HepG2 (cell line): Measurements from ENCODE around the gene TUBGCP6. TPM values are rescaled to one million over a fixed set of nuclear protein-coding genes. Genes with fewer than 3 reads are reported as not detected.
A peak's percentile ranks its signal among the peaks of the same experiment; 100 is the strongest.

Source experiments
- CAMTA2 ChIP-seq: sonication (generic); formaldehyde crosslinking; IDR thresholded peaks from 2 replicates; pipeline ENCODE4 v1.4.0; 2020; ENCODE audit warnings: mild to moderate bottlenecking, missing genetic modification reagents, borderline replicate concordance
- FOXO1 ChIP-seq: sonication (generic); formaldehyde crosslinking; IDR thresholded peaks from 2 replicates; pipeline ENCODE4 v1.4.0; 2020; ENCODE audit warnings: missing genetic modification reagents
- KDM2A ChIP-seq: sonication (generic); formaldehyde crosslinking; IDR thresholded peaks from 2 replicates; pipeline ENCODE4 v1.4.0; 2020; ENCODE audit warnings: low read depth, missing genetic modification reagents, borderline replicate concordance
- RELA ChIP-seq: sonication (generic); formaldehyde crosslinking; IDR thresholded peaks from 2 replicates; pipeline ENCODE4 v1.4.0; 2020; ENCODE audit warnings: missing genetic modification reagents
- SCMH1 ChIP-seq: sonication (generic); formaldehyde crosslinking; IDR thresholded peaks from 2 replicates; pipeline ENCODE4 v1.9.0; 2021; ENCODE audit warnings: missing genetic modification reagents, mild to moderate bottlenecking, borderline replicate concordance
- ZBTB21 ChIP-seq: sonication (generic); formaldehyde crosslinking; IDR thresholded peaks from 2 replicates; pipeline ENCODE4 v1.4.0; 2020; ENCODE audit warnings: missing genetic modification reagents
- ZMAT3 ChIP-seq: sonication (generic); formaldehyde crosslinking; conservative IDR thresholded peaks from 2 replicates; pipeline ENCODE4 v1.7.0; 2021; ENCODE audit warnings: missing genetic modification reagents
- ZNF430 ChIP-seq: sonication (generic); formaldehyde crosslinking; IDR thresholded peaks from 2 replicates; pipeline ENCODE4 v1.9.0; 2021; ENCODE audit warnings: mild to moderate bottlenecking, missing genetic modification reagents
- ZNF619 ChIP-seq: sonication (generic); formaldehyde crosslinking; IDR thresholded peaks from 2 replicates; pipeline ENCODE4 v1.4.0; 2020; ENCODE audit warnings: mild to moderate bottlenecking, missing genetic modification reagents
- ZNF737 ChIP-seq: sonication (generic); formaldehyde crosslinking; IDR thresholded peaks from 2 replicates; pipeline ENCODE4 v1.5.0; 2020; ENCODE audit warnings: missing genetic modification reagents, mild to moderate bottlenecking, borderline replicate concordance
- ZNF816 ChIP-seq: sonication (generic); formaldehyde crosslinking; IDR thresholded peaks from 2 replicates; pipeline ENCODE4 v1.8.0; 2022; ENCODE audit warnings: missing genetic modification reagents, mild to moderate bottlenecking, borderline replicate concordance
- ZSCAN29 ChIP-seq: sonication (generic); formaldehyde crosslinking; conservative IDR thresholded peaks from 2 replicates; pipeline ENCODE4 v1.4.0; 2020; ENCODE audit warnings: mild to moderate bottlenecking, missing genetic modification reagents
- polyA plus RNA-seq, 8 experiments: library from polyadenylated mRNA; depleted of rRNA in 3 of 8; stranded (reverse) in 7 of 8; unstranded in 1 of 8; fragments of >200 nt; fragmentation: Illumina TruSeq in 4 of 8; extraction: Trizol in 4 of 8; gene quantifications; 2 replicates each; pipeline versions ENCODE4 v1.2.1 to v1.2.3, GENCODE V29; 2011 to 2016; ENCODE audit warnings: low read depth in 4 of 8, missing spikeins in 1 of 8, mixed read lengths in 1 of 8; ENCODE audit not compliant: insufficient read depth in 1 of 8
- total RNA-seq, 5 experiments: library from RNA; depleted of rRNA; stranded (reverse); fragments of >200 nt; fragmentation: Illumina TruSeq; extraction: Trizol; gene quantifications; 2 replicates each; pipeline ENCODE4 v1.2.3, GENCODE V29; 2016; ENCODE audit warnings: low read depth in 1 of 5
- TF ChIP-seq, protein P1 (sequence below): IDR thresholded peaks from 2 replicates; pipeline ENCODE4 v1.6.1; 2016; ENCODE audit warnings: missing compliant biosample characterization, missing genetic modification reagents, borderline replicate concordance
- TF ChIP-seq, protein P2 (sequence below): sonication (generic); formaldehyde crosslinking; IDR thresholded peaks from 2 replicates; pipeline ENCODE4 v1.4.0; 2020; ENCODE audit warnings: mild to moderate bottlenecking, missing genetic modification reagents
- TF ChIP-seq, protein P3 (sequence below): sonication (generic); formaldehyde crosslinking; IDR thresholded peaks from 2 replicates; pipeline ENCODE4 v1.4.0; 2020; ENCODE audit warnings: mild to moderate bottlenecking, missing genetic modification reagents
- TF ChIP-seq, protein P4 (sequence below): sonication (generic); formaldehyde crosslinking; IDR thresholded peaks from 2 replicates; pipeline ENCODE4 v1.4.0; 2020; ENCODE audit warnings: mild to moderate bottlenecking, missing genetic modification reagents
- TF ChIP-seq, protein P5 (sequence below): sonication (generic); formaldehyde crosslinking; IDR thresholded peaks from 2 replicates; pipeline ENCODE4 v1.4.0; 2020; ENCODE audit warnings: missing genetic modification reagents; ENCODE audit errors: not compliant biosample characterization

The TUBGCP6 gene
- total and polyA plus RNA-seq, 2 of the 13 experiments (the other 11 are each of a cell fraction or from before 2014, with no cell fraction given), result 14.6 to 15.7 TPM

DNA sequence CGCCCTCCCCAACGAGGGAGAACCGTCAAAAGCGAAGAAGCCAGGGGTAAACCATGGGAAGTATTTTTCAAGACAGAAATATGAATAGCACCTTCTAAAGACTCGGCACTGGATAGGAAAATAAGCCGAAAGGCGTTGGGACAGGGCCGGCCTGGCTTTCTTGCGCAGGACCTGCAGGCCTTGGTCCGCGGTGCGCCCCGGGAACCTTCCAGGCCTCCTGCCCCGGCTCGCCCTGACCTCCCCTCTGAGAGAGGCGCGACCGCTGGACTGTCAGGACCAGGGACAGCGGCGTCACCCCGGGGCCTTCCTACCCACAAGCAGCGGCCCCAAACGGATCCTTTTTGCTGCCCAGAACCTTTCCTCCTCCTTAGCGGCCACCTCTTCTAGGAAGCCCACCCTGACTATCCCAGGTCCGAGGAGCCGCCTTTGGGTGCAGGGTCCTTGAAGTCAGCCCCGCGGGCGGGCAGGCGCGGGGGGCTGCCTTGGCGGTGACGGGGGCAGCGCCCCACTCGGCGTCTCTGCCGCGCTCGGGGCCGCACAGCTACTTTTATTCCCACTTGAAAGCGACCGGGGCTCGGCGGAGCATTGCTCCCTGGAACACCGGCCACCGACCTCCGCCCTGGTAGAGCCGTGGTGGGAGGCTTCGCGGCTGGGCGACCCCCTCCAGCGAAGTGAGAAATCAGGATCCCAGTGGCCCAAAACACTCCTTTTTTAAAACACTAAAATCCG, 26.0 kb upstream of the TUBGCP6 start (continued):
- TF ChIP-seq KDM2A (peak; percentile 87; the same call in 1 of the 2 replicates), ZNF816 (CRISPR knock-in tag) (no peak), CAMTA2 (CRISPR knock-in tag) (0 out of 2 replicates have a peak, but pooled peaks have one; percentile 78), RELA (0 out of 2 replicates have a peak, but pooled peaks have one; percentile 34), ZNF430 (0 out of 2 replicates have a peak, but pooled peaks have one; percentile 49), ZMAT3 (CRISPR knock-in tag) (peak; percentile 46; the same call in 1 of the 2 replicates), ZSCAN29 (CRISPR knock-in tag) (0 out of 2 replicates have a peak, but pooled peaks have one; percentile 27), ZBTB21 (CRISPR knock-in tag) (peak; percentile 30; the same call in 1 of the 2 replicates), ZNF619 (no peak), FOXO1 (peak; percentile 65; the same call in 1 of the 2 replicates), SCMH1 (CRISPR knock-in tag) (no peak), ZNF737 (CRISPR knock-in tag) (no peak)
- TF ChIP-seq, protein P1, sequence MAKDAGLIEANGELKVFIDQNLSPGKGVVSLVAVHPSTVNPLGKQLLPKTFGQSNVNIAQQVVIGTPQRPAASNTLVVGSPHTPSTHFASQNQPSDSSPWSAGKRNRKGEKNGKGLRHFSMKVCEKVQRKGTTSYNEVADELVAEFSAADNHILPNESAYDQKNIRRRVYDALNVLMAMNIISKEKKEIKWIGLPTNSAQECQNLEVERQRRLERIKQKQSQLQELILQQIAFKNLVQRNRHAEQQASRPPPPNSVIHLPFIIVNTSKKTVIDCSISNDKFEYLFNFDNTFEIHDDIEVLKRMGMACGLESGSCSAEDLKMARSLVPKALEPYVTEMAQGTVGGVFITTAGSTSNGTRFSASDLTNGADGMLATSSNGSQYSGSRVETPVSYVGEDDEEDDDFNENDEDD (CRISPR knock-in tag), result peak; percentile 23; the same call in 1 of the 2 replicates
- TF ChIP-seq, protein P2, sequence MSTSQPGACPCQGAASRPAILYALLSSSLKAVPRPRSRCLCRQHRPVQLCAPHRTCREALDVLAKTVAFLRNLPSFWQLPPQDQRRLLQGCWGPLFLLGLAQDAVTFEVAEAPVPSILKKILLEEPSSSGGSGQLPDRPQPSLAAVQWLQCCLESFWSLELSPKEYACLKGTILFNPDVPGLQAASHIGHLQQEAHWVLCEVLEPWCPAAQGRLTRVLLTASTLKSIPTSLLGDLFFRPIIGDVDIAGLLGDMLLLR (CRISPR knock-in tag), result peak; percentile 69; the same call in 1 of the 2 replicates
- TF ChIP-seq, protein P3, sequence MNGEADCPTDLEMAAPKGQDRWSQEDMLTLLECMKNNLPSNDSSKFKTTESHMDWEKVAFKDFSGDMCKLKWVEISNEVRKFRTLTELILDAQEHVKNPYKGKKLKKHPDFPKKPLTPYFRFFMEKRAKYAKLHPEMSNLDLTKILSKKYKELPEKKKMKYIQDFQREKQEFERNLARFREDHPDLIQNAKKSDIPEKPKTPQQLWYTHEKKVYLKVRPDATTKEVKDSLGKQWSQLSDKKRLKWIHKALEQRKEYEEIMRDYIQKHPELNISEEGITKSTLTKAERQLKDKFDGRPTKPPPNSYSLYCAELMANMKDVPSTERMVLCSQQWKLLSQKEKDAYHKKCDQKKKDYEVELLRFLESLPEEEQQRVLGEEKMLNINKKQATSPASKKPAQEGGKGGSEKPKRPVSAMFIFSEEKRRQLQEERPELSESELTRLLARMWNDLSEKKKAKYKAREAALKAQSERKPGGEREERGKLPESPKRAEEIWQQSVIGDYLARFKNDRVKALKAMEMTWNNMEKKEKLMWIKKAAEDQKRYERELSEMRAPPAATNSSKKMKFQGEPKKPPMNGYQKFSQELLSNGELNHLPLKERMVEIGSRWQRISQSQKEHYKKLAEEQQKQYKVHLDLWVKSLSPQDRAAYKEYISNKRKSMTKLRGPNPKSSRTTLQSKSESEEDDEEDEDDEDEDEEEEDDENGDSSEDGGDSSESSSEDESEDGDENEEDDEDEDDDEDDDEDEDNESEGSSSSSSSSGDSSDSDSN (CRISPR knock-in tag), result peak; percentile 64
- TF ChIP-seq, protein P4, sequence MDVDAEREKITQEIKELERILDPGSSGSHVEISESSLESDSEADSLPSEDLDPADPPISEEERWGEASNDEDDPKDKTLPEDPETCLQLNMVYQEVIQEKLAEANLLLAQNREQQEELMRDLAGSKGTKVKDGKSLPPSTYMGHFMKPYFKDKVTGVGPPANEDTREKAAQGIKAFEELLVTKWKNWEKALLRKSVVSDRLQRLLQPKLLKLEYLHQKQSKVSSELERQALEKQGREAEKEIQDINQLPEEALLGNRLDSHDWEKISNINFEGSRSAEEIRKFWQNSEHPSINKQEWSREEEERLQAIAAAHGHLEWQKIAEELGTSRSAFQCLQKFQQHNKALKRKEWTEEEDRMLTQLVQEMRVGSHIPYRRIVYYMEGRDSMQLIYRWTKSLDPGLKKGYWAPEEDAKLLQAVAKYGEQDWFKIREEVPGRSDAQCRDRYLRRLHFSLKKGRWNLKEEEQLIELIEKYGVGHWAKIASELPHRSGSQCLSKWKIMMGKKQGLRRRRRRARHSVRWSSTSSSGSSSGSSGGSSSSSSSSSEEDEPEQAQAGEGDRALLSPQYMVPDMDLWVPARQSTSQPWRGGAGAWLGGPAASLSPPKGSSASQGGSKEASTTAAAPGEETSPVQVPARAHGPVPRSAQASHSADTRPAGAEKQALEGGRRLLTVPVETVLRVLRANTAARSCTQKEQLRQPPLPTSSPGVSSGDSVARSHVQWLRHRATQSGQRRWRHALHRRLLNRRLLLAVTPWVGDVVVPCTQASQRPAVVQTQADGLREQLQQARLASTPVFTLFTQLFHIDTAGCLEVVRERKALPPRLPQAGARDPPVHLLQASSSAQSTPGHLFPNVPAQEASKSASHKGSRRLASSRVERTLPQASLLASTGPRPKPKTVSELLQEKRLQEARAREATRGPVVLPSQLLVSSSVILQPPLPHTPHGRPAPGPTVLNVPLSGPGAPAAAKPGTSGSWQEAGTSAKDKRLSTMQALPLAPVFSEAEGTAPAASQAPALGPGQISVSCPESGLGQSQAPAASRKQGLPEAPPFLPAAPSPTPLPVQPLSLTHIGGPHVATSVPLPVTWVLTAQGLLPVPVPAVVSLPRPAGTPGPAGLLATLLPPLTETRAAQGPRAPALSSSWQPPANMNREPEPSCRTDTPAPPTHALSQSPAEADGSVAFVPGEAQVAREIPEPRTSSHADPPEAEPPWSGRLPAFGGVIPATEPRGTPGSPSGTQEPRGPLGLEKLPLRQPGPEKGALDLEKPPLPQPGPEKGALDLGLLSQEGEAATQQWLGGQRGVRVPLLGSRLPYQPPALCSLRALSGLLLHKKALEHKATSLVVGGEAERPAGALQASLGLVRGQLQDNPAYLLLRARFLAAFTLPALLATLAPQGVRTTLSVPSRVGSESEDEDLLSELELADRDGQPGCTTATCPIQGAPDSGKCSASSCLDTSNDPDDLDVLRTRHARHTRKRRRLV (CRISPR knock-in tag), result 0 out of 2 replicates have a peak, but pooled peaks have one; percentile 51
- TF ChIP-seq, protein P5, sequence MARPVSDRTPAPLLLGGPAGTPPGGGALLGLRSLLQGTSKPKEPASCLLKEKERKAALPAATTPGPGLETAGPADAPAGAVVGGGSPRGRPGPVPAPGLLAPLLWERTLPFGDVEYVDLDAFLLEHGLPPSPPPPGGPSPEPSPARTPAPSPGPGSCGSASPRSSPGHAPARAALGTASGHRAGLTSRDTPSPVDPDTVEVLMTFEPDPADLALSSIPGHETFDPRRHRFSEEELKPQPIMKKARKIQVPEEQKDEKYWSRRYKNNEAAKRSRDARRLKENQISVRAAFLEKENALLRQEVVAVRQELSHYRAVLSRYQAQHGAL (CRISPR knock-in tag), result peak; percentile 75
